MV-4-11 (cell line): ENCODE data around the gene PRPF31.
"Not testable (repeated sequence)": the region's sequence is repeated elsewhere in the genome, so short reads cannot be mapped to it uniquely, and the experiment has no call there.

Experiments
- DNase-seq: peaks from one replicate; lab custom pipeline; 2025; lab: John Stamatoyannopoulos, UW

The PRPF31 gene

DNA sequence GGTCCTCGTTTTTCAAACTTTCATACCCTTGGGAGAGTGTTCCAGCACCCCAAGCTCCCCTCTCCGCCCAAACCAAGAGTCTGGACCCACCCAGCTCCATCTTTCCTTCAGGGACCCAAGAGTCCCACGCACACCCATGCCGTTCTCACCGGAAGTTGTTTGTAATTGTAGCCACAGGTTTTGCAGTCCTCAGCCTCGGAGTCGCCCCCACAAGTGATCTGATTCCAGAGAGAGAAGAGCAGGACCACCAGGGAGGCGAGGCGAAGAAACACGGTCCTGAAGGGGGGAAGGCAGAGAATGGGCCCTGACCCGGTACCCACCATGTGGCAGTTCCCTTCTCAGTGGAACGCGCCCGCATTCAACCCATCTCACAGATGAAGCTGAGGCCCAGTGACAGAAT is 47.3 kb downstream of the PRPF31 start:
- no peak for DNase-seq

DNA sequence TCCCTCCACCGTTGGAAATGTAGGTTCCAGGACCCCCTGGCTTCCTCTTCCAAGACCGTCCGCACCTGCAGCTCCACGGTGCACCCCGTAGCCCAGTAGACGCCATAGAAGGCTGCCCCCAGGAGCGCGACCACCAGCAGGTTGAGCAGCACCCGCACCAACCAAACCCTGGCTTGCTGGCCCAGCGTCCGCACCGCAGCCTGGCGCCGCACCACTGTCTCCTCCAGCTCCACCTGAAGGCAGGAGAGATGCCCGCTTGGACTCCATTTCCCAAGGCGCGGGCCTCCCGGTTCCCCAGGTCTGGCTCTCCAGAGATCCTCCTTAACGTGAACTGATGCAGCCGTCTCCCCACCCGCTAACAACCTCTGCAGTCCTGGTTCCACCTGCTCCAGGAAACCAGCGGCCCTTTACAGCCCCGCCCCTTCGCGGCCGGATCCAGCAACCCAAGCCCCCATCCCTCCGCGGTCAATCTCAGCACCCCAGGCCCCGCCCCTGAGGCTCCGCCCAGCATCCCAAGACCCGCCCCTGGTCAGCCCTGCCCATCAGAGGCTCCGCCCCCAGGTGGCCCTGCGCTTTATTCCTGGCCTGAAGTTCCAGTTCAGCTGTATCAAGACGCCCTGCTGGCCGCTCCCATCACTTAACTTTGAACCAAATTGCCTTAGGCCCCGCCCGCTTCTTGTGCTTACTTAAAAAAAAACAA is 49.0 kb downstream of the PRPF31 start:
- peak; percentile 79 for DNase-seq

DNA sequence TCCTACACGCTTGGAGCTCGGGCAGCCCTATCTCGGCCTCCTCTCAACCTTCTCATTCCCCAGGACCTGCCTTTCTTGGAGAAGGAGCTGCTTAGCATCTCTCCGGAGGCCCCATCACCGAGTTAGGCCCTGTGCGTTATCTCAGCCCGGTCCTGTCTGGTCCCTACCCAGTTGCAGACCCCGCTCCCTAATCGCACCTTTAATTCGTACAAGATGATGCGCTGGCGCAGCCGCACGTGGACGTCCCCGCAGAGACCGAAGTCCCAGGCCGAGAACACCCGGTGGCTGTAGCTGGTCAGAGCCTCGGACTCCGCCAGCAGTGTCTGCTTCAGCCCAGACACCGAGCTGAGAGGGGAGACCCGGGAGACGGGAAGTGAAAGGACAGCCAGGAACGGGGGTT is 49.7 kb downstream of the PRPF31 start:
- DNase-seq, result no peak

DNA sequence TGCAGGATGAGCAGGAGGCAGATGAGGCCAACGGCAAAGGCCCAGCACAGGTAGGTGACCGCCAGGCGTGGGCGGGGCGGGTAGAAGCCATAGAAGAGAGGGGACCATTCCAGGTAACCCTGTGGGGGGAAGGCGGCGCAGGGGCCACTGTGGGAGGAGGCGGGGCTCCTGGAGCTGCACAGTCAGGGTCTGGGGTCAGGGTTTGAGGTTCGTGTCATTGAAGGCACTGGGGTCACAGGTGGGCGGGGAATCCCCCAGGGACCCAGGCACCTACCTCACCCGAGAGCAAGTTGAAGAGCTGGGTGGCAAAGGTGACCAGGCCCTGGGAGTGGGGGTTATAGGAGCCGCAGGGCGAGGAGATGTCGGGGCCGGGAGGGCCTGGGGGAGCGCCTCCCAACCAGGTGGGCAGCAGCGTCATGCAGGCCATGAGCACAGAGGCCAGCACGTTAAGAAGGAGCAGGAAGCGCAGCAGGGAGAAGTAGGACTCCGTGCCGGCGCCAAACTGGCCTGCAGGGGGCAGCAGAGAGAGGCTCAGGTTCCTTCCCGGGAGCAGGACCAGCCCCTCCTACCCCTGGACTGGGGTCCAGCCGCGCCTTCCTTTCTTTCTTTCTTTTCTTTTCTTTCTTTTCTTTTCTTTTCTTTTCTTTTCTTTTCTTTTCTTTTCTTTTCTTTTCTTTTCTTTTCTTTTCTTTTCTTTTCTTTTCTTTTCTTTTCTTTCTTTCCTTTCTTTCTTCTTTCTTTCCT is 52.8 kb downstream of the PRPF31 start:
- peak; percentile 88 for DNase-seq

DNA sequence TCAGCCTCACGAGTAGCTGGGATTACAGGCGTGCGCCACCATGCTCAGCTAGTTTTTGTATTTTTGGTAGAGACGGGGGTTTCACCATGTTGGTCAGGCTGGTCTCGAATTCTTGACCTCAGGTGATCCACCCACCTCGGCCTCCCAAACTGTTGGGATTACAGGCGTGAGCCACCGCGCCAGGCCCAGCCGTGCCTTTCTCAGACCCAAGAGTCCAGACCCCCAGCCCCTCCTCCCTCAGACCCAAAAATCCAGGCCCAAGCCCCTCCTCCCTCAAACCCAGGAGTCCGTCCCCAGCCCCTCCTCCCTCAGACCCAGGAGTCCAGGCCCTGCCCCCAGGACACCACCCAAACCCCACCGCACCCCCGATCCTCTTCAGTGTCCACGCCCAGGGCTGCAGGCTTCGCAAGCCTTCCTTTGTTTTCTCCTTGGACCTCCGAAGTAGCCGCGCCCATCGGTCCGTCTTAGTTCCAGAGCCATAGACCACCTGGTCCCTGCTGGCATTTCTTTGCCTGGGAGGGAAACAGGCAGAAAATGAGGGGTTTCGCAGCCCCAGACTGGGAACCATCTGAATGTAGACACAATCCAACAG is 53.7 kb downstream of the PRPF31 start:
- no peak for DNase-seq

DNA sequence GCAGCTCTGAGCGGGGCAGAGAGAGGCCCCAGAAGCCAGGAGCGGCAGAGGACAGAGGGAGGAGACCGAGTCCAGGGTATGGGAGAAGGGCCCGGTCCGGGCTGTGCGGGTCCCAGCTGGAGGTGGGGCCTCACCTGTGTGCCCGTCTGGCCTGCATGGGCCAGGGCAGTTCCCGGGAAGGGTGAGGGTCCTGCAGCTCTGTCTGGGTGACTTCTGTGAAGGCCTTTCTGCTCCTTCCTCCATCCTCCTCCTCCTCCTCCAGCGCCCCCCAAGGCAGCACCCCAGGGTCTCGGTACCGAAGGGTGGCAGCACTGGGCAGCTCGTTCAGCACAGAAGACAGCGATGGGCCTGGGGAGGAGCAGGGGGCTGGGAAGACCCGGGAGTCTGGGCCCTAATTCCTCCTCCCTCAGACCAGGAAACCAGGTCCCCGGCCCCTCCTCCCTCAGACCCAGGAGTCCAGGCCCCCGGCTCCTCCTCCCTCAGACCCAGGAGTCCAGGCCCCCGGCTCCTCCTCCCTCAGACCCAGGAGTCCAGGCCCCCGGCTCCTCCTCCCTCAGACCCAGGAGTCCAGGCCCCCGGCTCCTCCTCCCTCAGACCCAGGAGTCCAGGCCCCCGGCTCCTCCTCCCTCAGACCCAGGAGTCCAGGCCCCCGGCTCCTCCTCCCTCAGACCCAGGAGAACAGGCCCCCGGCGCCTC is 56.3 kb downstream of the PRPF31 start:
- not testable (repeated sequence) for DNase-seq

DNA sequence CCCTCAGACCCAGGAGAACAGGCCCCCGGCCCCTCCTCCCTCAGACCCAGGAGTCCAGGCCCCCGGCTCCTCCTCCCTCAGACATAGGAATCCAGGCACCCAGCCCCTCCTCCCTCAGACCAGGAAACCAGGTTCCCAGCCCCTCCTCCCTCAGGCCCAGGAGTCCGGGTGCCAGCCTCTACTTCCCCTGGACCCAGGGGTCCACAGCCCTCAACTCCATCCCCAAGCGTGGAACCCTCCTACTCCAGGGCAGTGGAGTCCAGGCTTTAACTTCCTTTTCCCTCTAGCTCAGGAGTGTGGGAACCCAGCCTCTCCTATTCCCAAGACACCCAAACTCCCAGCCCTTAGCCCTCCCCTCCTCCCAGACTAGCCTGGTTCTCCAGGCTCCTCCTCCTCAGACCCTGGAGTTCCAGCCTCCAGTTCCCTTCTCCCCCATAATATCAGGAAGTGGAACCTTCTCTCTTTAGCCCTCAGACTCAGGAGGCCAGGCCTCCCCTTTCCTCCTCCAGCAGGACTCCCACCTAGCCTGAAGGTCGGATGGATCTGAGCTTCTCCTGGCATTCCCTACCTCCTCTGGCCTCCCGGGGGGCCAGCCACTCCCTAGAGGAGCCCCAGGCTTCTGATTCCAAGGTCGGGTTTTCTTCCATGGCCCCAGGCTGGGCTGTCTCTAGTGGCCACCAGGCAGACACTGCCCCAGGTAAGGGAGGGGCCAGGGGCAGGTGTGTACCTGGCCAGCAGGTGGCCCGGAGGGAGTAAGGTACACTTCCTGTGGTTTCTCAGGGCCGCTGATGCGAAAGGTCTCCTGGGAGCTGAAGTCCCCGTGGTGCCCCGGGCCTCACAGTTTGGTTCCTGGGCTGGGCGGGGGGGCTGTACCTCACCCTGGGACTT is 57.2 kb downstream of the PRPF31 start, which contains the start of gene TMC4:
TSS of gene TMC4 (minus strand) at position 690 of the 888 bp plus-strand sequence. CDS start at position 647, 43 bp downstream.
- DNase-seq, result peak; percentile 19

DNA sequence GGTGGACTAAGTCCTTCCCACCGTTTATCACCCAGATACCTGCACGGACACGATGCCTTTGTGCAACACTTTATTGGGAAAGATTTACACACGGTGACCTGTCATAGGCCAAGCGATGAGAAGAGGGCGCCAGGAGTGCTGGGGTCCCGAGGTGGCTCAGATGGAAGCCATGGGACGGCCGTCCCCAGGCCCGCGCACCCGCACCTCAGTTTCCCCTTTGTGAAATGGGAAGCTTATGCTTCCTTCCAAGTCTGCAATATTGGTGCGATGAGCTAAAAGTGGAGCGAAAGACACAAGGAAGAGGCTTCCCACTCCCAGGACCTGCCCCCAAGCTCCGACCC is 57.8 kb downstream of the PRPF31 start:
- no peak for DNase-seq

DNA sequence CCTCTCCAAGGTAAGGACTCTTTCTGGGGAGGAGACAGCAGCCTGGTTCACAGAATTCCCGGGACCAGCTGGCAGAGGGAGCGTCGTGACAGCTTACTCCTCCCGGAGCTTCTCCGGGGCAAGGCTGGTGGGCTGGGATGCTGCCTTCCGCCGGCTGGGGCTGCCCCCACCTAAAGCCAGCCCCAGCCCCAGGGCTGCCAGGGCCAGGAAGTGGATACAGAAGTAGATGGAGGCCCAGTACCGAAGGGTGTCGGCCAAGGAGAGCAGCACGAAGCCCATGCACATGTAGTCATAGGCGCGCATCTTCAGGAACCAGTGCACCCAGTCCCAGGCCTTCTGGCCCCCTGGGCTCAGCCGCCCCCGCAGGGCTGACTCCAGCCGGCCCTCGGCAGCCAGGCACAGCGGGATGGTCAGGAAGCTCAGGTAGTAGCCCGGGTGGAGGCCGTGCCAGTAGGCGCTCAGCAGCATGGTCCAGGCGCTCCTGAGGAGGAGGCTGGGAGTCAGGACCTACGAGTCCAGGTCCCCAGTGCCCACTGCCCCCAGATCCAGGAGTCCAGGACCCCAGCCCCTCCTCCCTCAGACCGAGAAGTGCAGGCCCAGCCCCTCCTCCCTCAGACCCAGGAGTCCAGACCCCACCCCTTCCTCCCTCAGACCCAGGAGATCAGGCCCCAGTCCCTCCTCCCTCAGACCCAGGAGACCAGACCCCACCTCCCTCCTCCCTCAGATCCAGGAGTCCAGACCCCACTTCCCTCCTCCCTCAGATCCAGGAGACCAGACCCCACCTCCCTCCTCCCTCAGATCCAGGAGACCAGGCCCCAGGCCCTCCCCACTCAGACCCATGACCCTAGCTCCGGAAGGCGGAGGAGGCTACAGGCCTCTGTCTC is 58.6 kb downstream of the PRPF31 start:
- DNase-seq, result no peak

DNA sequence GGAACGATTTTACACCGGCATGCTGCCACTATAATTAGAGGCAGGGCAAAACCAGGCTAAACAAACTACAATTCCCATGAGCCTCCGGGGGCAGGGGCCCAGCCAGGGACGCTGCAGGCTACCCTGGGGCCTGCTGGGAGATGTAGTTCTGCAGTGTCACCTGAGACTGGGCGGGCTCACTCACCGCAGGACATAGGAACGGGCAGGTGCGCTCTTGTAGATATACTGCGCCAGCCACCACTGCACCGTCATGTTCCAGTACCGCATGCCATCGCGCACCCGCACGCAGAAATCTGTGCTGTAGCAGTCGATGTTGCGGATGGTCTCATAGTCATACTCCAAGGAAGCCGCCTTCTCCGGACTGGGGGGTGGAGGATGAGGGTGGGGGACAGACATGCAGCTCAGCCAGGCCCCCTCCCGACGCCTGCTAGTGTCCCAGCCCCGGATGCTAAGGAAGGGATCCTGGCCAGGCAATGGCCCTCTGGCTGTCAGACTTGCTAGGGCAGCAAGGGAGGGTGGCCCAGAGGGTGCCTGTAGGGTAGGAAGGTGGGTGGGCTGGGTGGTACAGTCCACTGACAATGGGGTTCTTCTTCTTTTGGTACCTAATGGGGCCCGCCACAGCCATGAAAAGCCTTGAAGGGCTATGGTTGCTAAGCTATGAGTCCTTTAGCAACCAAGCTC is 63.2 kb downstream of the PRPF31 start:
- DNase-seq, result no peak

DNA sequence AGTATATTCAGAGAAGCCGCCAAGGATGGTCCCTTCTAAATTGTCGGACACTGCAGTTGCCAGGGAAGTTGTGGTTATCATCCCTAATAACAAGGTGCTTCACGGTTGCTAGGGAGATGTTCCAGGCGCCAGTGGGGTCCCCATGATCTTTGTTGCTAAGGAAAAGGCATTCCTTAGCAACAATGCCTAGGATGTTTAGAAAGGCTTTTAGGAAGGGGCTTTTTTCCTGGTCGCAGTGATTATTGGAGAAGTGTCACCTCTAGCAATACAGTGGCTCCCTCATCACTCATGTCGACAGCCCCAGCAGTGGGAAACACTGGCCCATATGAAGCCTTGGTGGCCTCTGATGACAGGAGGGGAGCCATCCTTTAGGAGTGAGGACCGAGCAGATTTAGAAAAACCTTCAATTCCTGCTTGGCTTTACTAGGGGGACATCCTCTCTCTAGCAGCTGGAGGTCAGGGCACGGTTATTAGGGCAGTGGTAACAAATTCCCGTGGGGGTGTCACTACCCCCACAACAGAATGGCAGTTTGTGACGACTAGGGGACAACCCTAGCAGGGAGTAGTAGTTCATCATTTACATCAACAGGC is 63.8 kb downstream of the PRPF31 start:
- DNase-seq, result no peak

DNA sequence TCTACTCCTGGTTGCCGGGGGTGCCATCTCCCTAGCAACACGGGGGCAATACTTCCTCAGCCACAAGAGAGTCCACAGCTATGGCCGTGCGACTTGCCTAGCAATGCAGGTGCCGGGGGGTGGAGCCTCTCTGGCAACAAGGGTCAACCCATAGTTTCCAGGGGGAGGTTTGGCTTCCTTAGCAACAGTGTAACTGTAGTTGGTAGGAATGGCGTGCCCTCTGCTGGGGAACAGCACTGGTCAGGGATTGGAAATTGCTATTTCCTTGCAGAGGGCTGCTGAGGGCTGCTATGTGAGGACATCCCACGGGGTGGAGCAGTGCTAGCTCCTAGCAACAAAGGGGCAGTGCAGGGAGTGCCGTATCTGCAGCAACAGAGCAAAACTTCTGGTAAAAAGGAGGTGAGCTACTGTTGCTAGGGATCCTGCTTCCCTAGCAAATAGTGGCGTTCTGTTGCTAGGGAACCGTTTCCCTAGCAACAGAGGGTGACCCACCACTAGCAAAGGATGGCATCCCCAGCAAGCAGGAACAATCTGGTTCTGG is 64.4 kb downstream of the PRPF31 start:
- peak; percentile 81 for DNase-seq

DNA sequence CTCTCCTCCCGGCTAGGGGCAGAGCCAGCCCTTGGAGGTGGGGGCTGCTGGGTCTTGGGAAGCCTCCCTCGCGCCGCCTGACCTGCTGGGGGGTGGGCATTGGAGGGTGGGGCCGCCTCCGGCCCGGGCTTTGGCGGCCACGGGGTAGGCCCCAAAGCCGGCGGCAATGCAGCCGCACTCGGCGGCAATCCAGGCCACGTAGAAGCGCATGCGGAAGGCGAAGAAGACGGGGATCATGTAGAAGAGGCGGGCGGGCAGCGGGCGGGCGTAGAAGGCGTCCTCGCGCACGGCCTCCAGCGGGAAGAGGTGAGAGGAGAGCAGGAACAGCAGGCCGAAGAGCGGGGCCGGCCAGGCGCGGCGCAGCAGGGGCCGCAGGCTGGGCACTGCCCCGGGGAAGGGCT is 65.1 kb downstream of the PRPF31 start:
- no peak for DNase-seq
